Measurements from ENCODE around the gene C2CD3. TPM values are rescaled to one million over a fixed set of nuclear protein-coding genes. Genes with fewer than 3 reads are reported as not detected.

Gene C2CD3
- total and polyA plus RNA-seq, 10 of the 15 experiments (the other 5 are each of a cell fraction or from before 2014, with no cell fraction given): 2.3 to 24.0 (median 16.3) TPM

DNA sequence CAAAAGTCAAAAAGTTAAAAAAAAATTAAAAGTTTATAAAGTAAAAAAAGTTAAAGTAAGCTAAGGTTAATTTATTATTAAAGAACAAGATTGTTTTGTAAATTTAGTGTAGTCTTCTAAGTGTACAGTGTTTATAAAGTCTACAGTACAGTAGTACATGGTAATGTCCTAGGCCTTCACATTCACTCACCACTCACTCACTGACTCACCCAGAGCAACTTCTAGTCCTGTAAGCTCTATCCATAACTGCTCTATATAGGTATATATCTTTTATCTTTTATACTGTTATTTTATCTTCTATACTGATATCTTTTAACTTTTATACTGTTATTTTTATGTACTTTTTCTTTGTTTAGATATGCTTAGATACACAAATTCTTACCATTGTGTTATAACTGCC lies 11.2 kb downstream of the C2CD3 start:
- Histone ChIP-seq H3K9ac (ENCODE audit: control insufficient read depth, insufficient read depth, low read length) (no peak overlapping the region), H3K36me3 (ENCODE audit: control insufficient read depth in 2 of 2, insufficient read depth in 2 of 2, low read length in 1 of 2) (0 out of 4 replicates have a peak, but pooled peaks cover 0 to 5% of the 10 kb centered on the region in 2 experiments), H2AFZ (ENCODE audit: control insufficient read depth, low read depth, low read length) (no peak overlapping the region), H3K27me3 (replicated peaks in 1 of 2; ENCODE audit: control insufficient read depth in 2 of 2, insufficient read depth in 2 of 2, low read length in 1 of 2) (no peaks in the 10 kb centered on the region), H3K9me3 (replicated peaks; ENCODE audit: control insufficient read depth, insufficient read depth, low read length) (no peaks in the 10 kb centered on the region), H3K4me1 (ENCODE audit: control insufficient read depth, insufficient read depth, low read length) (peaks cover 10% of the 10 kb centered on the region; the same call in 1 of the 2 replicates), H3K79me2 (ENCODE audit: control insufficient read depth, insufficient read depth, low read length) (no peaks in the 10 kb centered on the region; the same call in 1 of the 2 replicates), H4K20me1 (ENCODE audit: control insufficient read depth, insufficient read depth) (no peaks in the 10 kb centered on the region), H3K4me3 (no peak overlapping the region), H3K4me2 (ENCODE audit: control insufficient read depth, insufficient read depth) (no peak overlapping the region), H3K27ac (ENCODE audit: control insufficient read depth, insufficient read depth) (no peak overlapping the region)
- FAIRE-seq (no peak), DNase-seq (ENCODE audit: low read depth, low spot score) (no peak), ATAC-seq (no peak)
- no peak for TF ChIP-seq JUNB (IDR thresholded peaks at IDR 0.05)
- no peak for TF ChIP-seq PAX8 (IDR thresholded peaks at IDR 0.05)
- no peak for TF ChIP-seq ZBTB40 (IDR thresholded peaks at IDR 0.05; ENCODE audit: borderline replicate concordance)
- no peak for TF ChIP-seq CHD1 (IDR thresholded peaks at IDR 0.05; ENCODE audit: low read depth, low read length)
- TF ChIP-seq ETV6 (conservative IDR thresholded peaks at IDR 0.05 in 1 of 2, IDR thresholded peaks at IDR 0.05 in 1 of 2; ENCODE audit: borderline replicate concordance in 1 of 2, low read depth in 1 of 2): no peak
- TF ChIP-seq HDAC6 (IDR thresholded peaks at IDR 0.05; ENCODE audit: unreplicated experiment): no peak
- TF ChIP-seq POU2F2 (IDR thresholded peaks at IDR 0.05; ENCODE audit: borderline replicate concordance, low read depth, low read length): no peak
- no peak for TF ChIP-seq BMI1 (IDR thresholded peaks at IDR 0.05; ENCODE audit: borderline replicate concordance)
- TF ChIP-seq EP300 (IDR thresholded peaks at IDR 0.05; ENCODE audit: borderline replicate concordance in 1 of 2, control insufficient read depth in 1 of 2, low read depth in 2 of 2, low read length in 2 of 2): no peak
- TF ChIP-seq FOXK2 (IDR thresholded peaks at IDR 0.05): no peak
- no peak for TF ChIP-seq PAX5 (IDR thresholded peaks at IDR 0.05; ENCODE audit: borderline replicate concordance, low read depth, low read length)
- TF ChIP-seq MEF2A (IDR thresholded peaks at IDR 0.05; ENCODE audit: insufficient read depth, low read depth, low read length): no peak
- no peak for TF ChIP-seq RBBP5 (conservative IDR thresholded peaks at IDR 0.05)
- TF ChIP-seq, protein P1, sequence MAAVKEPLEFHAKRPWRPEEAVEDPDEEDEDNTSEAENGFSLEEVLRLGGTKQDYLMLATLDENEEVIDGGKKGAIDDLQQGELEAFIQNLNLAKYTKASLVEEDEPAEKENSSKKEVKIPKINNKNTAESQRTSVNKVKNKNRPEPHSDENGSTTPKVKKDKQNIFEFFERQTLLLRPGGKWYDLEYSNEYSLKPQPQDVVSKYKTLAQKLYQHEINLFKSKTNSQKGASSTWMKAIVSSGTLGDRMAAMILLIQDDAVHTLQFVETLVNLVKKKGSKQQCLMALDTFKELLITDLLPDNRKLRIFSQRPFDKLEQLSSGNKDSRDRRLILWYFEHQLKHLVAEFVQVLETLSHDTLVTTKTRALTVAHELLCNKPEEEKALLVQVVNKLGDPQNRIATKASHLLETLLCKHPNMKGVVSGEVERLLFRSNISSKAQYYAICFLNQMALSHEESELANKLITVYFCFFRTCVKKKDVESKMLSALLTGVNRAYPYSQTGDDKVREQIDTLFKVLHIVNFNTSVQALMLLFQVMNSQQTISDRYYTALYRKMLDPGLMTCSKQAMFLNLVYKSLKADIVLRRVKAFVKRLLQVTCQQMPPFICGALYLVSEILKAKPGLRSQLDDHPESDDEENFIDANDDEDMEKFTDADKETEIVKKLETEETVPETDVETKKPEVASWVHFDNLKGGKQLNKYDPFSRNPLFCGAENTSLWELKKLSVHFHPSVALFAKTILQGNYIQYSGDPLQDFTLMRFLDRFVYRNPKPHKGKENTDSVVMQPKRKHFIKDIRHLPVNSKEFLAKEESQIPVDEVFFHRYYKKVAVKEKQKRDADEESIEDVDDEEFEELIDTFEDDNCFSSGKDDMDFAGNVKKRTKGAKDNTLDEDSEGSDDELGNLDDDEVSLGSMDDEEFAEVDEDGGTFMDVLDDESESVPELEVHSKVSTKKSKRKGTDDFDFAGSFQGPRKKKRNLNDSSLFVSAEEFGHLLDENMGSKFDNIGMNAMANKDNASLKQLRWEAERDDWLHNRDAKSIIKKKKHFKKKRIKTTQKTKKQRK (IDR thresholded peaks at IDR 0.05; ENCODE audit: low read depth, low read length): no peak
- no peak for TF ChIP-seq WRNIP1 (IDR thresholded peaks at IDR 0.05; ENCODE audit: borderline replicate concordance, low read depth, low read length)
- no peak for TF ChIP-seq SREBF2 (IDR thresholded peaks at IDR 0.05; ENCODE audit: low read length)
- no peak for TF ChIP-seq EZH2 (IDR thresholded peaks at IDR 0.05; ENCODE audit: borderline replicate concordance, control insufficient read depth, low read depth, low read length)
- intact Hi-C loops (cut with micrococcal nuclease; ENCODE audit: unreplicated experiment) (no loop called here), in situ Hi-C loops (cut with MboI) (no loop called here)
- CTCF ChIA-PET: interaction anchor here (0.8 to 1.2 kb wide), 3 partner anchors 11 to 39 kb away, joined by 3 to 4 read pairs (median 3); partner anchors contain the start of genes C2CD3 and PPME1
- SMC1A ChIA-PET (ENCODE audit: uncharacterized antibody, unreplicated experiment): interaction anchor here (0.9 kb wide), 1 partner anchor 12 kb away, joined by 3 read pairs; the partner anchor contains the start of gene PPME1
- POLR2A ChIA-PET: no interaction called here
- RAD21 ChIA-PET (ENCODE audit: unreplicated experiment): no interaction called here
- BruUV-seq (replicated peaks): no TSS peak
